Measurements from ENCODE around the gene DDI1.

Gene DDI1

DNA sequence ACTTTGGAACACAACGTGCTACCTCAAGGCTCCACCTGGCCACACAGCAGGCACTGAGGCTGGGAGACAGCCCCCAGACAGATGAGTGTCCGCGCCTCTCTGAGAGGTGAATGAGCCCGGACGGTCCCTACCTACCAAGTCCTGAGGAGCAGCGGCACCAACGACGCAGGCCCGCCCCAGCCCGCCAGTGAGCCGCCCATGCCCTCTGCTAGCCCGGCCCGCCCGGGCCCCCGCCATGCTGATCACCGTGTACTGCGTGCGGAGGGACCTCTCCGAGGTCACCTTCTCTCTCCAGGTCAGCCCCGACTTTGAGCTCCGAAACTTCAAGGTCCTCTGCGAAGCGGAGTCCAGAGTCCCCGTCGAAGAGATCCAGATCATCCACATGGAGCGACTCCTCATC is at the start of gene DDI1:
Gene DDI1 (plus strand): TSS at position 53 of the 400 bp plus-strand sequence. CDS start 183 bp downstream, at position 236.
- DNase-seq = no peak

DNA sequence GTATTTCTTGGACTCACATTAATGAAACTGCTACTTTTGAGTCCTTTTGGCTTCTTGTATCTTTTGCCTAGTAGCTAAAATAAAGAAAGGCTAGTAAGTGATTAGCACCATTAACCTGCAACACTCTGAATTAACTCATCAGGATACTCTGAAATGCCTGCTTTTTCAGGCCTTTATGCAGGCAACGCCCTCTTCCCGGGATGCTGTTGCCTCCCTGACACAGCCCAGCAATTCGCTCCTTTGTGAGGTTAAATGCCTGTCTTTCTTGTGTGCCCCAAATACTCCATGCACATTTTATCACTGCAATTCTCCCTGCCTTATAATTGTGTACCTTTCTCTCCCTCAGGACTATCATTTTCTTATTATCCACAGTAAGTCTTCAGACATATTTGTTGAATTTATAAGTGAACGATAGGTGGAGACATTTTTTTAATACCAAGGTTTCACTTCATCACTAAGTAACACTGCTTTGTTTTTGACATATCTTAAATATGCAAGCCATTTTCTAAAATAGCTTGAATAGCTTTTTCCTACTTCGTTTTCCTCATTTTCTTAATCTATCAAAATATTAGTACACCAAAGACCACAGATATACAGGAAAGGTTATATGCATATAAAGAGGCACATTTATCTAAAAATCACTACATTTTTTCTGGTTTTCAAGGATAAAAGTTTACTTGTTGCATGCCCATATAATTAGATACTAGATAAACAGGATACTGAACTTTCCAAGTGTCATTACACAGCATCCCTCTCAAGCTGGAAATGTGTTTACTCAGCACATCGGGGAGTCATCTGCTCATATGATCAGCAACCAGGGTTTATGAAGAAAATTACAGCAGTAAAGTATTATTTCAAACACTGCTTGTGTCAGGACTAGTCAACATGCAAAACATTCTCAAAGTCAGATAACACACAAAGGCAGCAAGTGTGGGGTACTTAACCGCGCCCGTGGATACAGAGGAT is 48.5 kb upstream of the DDI1 start:
- no peak for DNase-seq

DNA sequence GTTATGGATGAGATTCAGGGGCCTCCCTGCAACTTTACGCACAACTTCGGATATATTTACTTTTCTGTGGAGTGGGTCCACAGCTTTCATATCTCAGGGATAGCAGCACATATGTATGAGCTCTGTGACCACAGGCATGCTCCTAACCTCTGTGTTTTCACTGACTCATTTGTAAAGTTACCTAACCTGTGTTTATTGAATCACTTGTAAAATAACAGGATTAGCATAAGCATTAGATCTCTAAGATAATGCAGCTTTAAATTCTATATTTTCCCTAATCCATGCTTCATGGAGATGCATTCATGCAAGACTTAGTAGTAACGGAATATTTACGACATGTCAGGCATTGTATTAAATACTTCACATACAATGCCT is 47.9 kb upstream of the DDI1 start:
- peak; percentile 67 for DNase-seq

DNA sequence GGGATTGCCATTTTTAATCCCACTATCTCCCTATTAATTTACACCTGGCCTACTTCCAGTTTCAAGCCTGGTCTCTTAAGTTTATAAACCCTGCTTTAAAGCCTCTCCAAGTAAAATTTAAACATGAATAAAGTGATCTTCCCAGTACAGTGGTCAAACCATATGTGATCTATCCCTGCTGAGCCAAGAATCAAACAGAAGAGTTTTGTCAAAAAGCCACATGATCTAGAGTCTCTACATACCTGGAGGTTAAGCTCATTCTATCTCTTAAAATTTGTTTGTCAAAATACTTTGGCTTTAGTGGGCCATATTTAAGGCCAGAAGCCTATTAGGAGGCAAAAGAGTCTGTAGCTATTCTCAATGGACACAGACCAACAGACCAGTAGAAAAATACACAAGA is 42.9 kb upstream of the DDI1 start:
- DNase-seq = peak; percentile 83

DNA sequence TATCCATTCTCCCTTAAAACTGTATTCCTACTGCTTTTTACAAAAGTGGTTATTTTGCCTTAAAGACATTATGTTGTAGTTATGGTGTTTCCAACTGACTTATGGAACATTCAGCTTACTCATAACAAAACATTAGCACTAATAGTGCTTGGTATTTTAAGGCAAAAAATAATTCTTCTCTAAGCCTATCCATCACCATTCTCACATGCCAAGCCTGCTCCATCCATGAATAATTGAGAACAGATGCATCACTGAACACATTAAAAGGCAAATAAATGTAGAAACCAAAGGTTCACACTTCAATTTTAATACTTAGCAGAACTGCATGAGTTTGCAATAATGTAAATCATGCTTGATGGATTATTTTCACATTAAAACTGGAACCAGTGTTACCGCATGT is 42.3 kb upstream of the DDI1 start:
- peak; percentile 91 for DNase-seq

DNA sequence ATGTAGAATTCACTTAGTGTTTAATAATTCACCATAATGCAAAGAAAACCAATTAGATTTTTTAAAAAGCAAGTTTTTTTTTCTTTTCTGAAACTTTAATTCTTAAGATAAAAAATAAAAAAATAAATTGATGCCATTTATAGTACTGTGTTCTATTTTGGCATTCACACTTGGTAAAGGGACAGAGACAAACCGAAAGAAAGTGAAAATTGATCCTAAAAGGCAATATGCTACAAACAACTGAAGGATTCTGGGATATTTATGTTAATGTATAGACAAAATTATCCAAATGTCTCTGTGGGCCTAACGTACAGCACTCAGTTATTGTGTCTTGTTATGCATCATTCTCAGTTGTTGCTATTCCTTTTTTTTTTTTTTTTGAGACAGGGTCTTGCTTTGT is 41.9 kb upstream of the DDI1 start:
- no peak for DNase-seq

DNA sequence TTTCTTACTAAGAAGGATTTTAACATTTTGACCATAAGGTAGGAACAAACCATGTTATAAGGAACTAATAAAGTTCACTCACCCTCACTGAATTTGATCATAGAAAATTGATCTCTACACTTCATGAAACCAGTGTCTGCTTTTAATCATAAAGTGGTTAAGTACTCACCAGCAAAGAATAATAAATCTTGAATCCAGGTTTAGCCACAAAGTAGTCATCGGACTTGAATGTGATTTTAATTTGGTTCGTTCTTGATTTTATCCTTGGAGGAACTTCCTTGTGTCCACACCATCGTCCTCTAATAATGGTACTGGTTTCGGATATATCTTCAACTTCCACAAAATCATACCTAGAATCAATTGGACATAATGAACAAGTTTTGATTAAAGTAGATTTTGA is 40.5 kb upstream of the DDI1 start:
- DNase-seq = peak; percentile 87

DNA sequence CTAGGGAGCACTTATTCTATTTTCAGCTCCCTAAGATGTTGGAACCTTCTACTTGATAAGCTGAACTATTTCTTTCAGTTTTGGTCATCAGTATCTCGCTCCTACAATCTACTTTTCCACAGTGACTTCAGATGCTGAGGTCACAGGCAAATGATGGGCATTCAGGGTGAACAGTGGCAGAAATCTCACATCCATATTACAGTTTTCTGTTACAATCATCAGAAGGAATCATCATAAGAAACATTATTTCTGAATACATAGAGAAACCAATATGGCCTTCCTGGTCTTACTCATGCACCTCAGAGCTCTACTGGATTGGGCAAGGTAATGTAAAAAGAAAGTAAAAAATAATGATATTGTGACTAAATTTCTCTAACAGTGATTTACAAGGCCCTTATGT is 39.4 kb upstream of the DDI1 start:
- no peak for DNase-seq

DNA sequence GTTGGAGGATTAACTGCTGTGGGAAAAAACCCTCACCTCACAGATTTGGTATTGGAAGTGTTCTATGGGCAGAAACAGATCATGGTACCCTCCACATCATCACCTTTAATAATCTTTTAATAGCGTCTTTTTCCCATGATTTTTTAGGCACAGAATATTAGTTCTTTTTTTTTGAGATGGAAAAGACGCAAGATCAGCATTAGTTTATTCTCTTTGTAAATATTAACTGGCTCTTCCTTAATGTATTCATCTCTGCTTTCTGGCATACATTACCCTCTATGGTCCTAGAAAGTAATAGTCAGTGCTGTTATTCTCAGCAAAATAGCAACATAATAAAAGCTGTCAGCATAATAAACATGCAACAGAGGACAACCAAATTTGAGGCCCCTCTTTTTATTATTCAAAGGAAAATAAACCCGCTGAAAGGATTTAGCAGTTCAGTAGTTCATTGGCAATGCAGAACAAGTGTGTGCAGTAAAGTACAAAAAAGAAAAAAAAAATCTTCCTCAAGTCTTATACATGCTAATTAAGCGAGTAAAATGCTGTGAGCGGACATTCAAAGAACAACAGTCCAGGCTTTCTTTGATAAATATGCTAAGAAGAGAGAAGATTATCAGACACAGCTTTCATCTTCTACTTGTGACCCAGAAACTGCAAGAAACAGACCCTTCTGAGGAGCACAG is 37.5 kb upstream of the DDI1 start:
- no peak for DNase-seq

DNA sequence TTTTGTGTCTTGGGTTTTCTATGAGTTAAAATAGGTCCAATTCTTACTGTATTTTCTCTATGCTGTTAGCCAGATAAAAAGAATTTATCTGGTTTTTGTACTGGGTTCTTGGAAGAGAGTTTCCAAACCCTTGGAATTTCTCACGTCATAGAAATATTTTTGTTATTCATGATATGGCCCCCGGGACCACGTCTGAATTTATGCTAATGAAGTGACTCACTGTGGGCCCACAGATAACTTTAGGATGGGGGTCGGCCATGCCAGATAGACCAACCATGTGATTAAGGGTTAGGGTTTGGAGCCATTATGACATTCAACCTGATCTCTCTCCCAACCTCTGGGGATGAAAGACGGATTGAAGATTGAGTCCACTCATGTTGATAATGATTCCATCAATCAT is 35.6 kb upstream of the DDI1 start:
- DNase-seq = peak; percentile 96

DNA sequence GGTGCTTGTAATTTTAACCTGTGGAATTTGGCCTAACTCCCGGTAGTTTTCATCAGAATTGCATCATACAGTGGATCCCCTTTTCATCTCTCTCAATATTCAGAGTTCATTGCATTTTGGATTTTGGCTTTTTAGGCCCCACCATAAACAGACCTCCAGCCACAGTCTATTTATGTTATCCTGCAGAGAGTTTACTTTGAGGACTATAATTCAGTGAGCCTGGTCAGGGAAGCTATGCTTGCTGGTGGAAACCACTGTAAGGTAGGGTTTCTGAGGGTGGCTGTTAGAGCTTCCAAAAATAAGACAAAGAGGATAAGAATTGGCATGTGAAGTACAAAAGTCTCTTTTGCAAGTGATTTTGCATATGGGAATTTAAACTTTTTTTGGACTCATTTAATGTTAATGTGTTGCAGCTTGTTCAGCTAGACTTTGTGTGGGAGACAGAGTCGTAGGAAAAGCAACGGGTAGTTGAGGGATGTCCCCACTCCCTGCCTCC is 34.8 kb upstream of the DDI1 start:
- peak; percentile 89 for DNase-seq

DNA sequence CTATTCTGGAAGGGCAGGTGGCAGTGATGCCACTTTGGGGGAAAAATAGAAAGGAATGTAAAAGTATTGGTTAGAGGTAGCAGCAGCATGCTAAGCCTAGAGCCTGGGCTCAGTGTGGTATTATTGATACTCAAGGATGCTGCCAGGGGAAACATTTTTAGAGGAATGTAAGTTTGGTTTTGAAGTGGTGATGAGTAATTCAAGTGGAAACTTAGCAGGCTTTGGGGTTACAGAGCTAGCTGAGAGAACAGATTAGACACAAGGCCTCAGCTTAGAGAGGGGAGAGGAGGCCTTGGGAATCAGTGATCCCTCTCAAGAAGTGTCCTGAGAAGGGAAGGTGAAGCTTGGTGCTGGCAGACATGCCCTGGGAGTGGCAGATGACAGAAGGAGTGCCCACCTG is 32.9 kb upstream of the DDI1 start:
- peak; percentile 89 for DNase-seq

DNA sequence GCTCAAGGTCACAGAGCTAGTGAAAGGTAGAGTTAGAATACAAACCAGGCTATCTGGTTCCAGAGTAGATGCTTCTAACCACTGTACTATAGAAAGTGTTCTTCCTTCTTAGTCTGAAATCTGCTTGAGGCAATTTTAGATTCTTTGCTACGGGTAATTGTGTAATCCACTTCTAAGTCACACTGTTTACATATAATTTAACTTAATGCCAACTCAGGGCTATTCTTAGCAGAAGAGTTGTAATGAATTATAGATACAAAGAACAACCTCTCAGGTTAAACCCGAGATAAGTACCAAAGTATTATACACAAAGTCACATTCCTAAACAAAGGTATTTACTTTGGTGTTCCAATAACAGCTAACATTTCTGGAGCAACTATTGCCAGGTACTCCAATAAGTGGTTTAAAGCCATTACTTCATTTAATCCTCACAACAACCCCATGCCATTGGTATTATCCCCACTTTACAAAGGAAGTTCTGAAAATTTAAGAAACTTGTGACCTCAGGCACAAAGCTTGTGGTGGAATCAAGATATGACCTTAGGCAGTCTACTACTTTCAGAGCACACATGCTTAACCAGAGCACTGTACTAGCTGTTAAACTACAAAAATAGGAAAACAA is 31.1 kb upstream of the DDI1 start:
- DNase-seq = no peak

DNA sequence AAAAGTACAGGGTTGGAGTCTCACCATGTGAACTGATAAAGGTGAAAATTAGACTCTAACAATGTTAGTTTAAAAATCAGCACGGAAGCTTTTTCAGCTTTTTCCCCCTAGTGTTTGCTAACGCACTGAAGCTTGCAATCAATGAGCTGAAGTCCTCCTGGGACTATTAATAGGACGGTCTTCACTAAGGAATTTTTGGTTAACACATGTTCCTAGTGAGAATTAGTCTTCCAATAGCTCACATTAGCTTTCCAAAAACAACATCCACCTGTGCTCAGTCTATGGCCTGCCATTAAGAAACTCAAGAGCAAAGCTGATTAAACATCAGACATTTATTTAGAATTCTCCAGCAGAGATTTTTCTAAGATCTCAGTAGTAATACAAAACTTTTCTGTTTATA is 26.7 kb upstream of the DDI1 start:
- no peak for DNase-seq

DNA sequence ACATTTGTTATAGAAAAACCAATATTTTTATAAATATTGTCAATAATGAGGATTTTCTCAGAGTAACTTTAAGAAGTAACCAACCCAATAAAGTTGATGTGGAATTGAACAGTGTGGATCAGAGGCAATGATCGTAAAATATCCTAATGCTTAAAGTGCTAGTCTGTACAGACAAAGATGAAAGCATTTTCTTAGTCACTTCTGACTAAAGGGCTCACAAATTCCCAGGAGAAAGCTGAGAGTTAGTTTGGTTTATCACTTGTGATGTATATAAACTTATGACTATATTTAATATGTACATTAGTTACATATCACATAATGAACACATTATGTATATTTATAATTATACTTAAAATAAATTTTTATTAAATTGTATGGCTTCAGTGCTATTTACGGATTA is 25.4 kb upstream of the DDI1 start:
- peak; percentile 35 for DNase-seq

DNA sequence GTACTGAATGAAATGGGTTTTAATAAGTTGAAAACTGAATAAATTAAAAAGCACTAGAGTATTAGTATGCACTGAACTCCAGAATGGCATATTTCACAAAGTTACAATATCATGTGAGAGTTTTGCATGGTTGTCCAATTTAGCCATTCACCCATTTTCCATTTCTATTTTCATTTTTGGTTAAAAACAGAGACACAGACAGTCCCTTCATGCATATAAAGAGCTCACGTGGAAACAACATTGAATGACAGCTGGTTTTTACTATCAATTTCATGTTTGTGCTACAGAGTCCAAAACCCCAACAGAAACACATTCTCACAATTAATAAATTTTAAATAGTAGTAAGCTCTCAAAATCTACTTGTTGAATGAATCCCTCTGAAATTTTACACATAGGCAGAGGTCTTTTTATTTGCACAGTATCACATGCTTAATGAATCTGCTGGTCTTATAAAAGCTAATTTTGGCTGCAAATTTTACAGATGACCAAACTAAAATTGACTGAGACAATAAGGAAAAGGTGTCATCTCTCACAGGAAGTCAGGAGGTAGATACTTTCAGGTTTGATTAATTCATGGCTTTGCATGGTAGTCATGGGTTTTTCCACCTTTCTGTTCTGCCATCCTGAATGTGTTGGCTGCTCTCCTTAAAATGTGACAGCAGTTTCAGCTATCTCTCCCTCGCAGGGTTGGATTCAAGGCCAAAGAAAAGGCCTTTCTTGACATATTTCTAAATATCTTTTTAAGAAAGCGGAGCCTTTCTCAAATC is 20.6 kb upstream of the DDI1 start:
- no peak for DNase-seq

DNA sequence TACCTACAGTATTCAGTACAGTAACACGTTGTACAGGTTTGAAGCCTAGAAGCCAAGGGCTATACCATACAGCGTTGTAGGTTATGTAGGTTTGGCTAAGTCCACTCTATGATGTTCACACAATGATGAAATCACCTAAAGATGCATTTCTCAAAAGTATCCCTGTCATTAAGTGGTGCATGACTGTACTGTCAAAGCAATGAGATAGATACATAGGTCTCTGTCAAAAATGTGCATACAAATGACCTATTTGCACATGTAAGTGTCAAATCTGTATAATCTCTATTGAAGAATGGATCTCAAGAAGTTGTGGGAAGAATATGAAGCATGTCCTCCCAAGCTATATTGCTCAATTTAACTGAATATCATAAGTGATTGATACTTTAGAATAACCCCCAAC is 11.9 kb upstream of the DDI1 start:
- DNase-seq = no peak

DNA sequence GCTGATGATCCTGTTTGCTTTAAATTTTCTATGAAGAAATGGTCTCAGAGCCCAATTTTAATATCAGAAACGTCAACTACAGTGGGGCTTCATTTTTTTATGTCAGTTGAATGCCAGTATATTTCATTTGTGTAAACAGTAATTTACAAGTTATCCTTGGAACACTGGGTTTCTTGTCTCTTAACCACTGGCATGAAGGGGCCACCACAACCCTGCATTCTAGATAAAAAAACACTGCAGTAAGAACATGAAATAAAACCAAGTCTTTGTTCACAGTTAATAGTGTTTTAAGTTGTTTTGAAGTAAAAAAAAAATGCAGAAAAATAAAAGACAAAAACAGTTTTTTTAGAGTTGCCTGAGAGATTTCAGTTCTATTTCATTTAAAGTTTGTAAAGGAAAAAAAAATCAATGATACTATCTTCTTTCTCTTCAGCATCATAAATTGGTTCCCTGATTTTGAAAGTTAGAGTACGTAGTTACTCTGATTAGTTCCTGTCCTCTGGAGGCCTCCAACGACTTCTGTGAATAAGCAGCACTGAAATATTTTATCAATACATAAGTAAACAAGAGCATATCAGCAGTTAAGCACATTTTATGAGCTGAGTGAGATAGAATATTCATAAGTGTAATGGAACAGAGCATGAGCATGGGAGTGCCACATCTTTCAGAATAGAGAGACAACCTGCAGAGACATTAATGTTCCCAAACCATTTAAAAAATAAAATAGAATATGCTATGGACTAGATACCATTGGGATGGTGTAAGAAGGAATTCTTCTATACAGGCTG is 7.8 kb upstream of the DDI1 start:
- no peak for DNase-seq

DNA sequence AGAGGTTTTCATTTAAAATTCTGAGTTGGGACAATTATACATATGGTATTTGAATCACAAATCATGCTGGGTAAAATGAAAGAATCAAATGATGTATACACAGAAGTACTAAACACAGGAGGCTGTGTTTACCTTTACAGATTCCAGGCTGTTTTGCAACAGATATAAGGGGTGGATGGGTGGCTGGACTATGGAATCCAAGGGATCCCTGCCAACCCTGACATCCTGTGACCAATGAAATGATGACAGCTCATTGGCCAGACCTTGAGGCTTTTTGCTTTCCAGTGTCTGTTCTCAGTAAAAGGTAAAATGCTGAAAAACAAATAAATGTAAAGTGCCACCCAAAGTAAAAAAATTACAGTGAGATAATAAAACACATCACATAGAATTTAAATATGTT is 3.3 kb upstream of the DDI1 start:
- DNase-seq = peak; percentile 88

DNA sequence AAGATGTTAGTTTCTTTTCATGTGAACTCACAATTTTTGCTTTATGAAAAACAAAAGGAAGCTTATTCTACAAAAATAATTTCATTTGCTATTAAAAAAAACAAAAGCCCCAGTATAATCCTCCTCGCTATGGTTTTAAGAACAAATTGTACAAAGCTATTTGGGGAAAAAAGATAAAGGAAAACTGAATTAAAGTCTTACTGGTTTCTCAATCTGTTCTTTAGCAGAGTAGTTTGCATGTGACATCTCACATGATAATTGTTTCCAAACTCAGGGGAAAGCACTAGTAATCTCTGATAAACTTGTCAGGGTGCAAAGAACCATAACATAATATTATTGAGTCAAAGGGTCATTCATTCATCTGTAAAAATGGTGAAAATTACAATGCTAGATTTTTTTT is 2.9 kb upstream of the DDI1 start:
- DNase-seq = no peak

DNA sequence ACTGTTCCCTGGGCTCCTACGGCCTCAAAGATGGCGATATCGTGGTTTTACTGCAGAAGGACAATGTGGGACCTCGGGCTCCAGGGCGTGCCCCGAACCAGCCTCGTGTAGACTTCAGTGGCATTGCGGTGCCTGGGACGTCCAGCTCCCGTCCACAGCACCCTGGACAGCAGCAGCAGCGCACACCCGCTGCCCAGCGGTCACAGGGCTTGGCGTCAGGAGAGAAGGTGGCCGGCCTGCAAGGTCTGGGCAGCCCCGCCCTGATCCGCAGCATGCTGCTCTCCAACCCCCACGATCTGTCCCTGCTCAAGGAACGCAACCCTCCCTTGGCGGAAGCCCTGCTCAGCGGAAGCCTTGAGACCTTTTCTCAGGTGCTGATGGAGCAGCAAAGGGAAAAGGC is 555 bp downstream of the DDI1 start:
- DNase-seq = no peak

DNA sequence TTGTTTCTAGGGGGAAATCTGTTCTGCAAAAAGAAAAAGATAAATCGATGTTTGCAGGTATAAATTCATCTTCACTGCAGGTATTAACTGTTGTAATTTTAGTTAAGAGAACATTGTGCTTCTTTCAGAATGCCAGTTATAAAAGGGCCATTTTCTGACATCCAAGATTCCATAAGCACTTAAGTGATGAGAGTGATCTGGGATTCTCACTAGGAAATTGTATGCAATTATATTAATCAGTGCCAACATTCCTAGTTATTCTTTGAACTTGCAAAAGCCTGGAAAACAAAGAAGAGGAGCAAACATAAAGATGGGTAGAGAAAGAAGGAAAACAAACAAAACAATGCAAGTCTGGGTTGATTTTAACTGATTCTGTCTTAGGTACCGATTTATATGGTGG is 5.4 kb downstream of the DDI1 start:
- no peak for DNase-seq

Data from fibroblast of upper back skin (primary cell).